Measurements from ENCODE around the gene PCDHGA4.
"Not testable (repeated sequence)": the region's sequence is repeated elsewhere in the genome, so short reads cannot be mapped to it uniquely, and the experiment has no call there.

- not testable (repeated sequence) for TF ChIP-seq CTCF, POLR2AphosphoS5, EP300, POLR2A (IDR thresholded peaks at IDR 0.05)
Observed at GRCh38 chr5:141375444-141376155, 20.8 kb downstream of the PCDHGA4 start.
